NCI-H2196 (cell line): Measurements from ENCODE around the gene CRMP1.

Source experiments
- DNase-seq: peaks from one replicate; lab custom pipeline; 2025; ENCODE audit not compliant: unreplicated experiment; lab: John Stamatoyannopoulos, UW

The CRMP1 gene

GRCh38 chr4:5893004-5893580 is at the start of gene CRMP1:
Gene CRMP1 (minus strand): TSS chr4:5893086. CDS start chr4:5892969, 117 bp downstream.
- DNase-seq = peak; percentile 55

GRCh38 chr4:5941601-5942000 is 48.7 kb upstream of the CRMP1 start:
- no peak for DNase-seq

GRCh38 chr4:5940470-5941203 is 47.8 kb upstream of the CRMP1 start:
- DNase-seq = peak; percentile 69

GRCh38 chr4:5933996-5934831 is 41.3 kb upstream of the CRMP1 start:
- no peak for DNase-seq

GRCh38 chr4:5933116-5933515 is 40.2 kb upstream of the CRMP1 start:
- peak; percentile 22 for DNase-seq

GRCh38 chr4:5932035-5932568 is 39.2 kb upstream of the CRMP1 start:
- DNase-seq = peak; percentile 89

- DNase-seq = no peak
Observed at GRCh38 chr4:5931526-5931925, 38.6 kb upstream of the CRMP1 start.

- DNase-seq = no peak
Observed at GRCh38 chr4:5930876-5931275, 38.0 kb upstream of the CRMP1 start.

GRCh38 chr4:5930456-5930855 is 37.6 kb upstream of the CRMP1 start:
- DNase-seq = no peak

- no peak for DNase-seq
Observed at GRCh38 chr4:5928844-5929420, 36.0 kb upstream of the CRMP1 start.

- DNase-seq = peak; percentile 36
Observed at GRCh38 chr4:5928274-5928673, 35.4 kb upstream of the CRMP1 start.

- no peak for DNase-seq
Observed at GRCh38 chr4:5927747-5928146, 34.9 kb upstream of the CRMP1 start.

GRCh38 chr4:5927116-5927515 is 34.2 kb upstream of the CRMP1 start:
- DNase-seq = no peak

GRCh38 chr4:5926598-5926997 is 33.7 kb upstream of the CRMP1 start:
- DNase-seq = no peak

- DNase-seq = no peak
Observed at GRCh38 chr4:5925419-5926200, 32.7 kb upstream of the CRMP1 start.

- DNase-seq = no peak
Observed at GRCh38 chr4:5924461-5925125, 31.7 kb upstream of the CRMP1 start.

GRCh38 chr4:5923376-5923775 is 30.5 kb upstream of the CRMP1 start:
- no peak for DNase-seq

- DNase-seq = no peak
Observed at GRCh38 chr4:5922556-5922955, 29.7 kb upstream of the CRMP1 start.

GRCh38 chr4:5921981-5922380 is 29.1 kb upstream of the CRMP1 start:
- no peak for DNase-seq
